Kasumi-1 (cell line): ENCODE measurements around the gene SQOR.

Source experiments
- DNase-seq, 2 experiments: peaks; one replicate each; lab custom pipeline; 2025; lab: John Stamatoyannopoulos, UW

Gene SQOR

GRCh38 chr15:45634432-45635190 is at the start of gene SQOR:
TSS of gene SQOR (plus strand) at chr15:45635029. CDS start at chr15:45658924, 23,895 bp downstream.
- peak; percentile 11 to 18 for DNase-seq

- no peak for DNase-seq
Measured at GRCh38 chr15:45585069-45585791, 49.6 kb upstream of the SQOR start.

- DNase-seq: no peak
Measured at GRCh38 chr15:45586125-45586524, 48.7 kb upstream of the SQOR start.

DNA sequence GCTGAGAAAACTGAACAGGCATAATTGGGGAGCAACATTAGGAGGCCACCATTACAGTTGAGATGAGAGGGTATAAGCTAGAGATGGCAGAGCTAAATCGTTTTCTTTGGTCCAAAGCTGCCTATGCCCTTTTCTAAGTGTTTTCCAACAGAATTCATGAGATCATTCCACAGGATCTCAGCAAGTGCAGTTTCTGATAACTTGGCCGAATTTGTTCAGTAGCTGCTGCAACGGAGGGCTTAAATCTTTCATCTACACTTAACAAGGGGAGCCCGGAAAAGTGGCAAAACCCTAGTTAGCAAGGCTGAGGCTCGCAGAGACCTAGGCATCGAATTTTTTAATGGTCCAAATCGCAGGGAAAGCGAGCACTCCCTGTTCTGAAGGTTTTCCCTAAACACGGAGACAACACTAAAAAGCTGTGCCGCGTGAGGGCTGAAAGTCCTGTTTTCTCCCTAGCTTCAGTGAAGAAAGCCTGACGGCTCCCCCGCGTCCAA is 48.2 kb upstream of the SQOR start:
- no peak for DNase-seq

- peak; percentile 61 to 73 for DNase-seq
Measured at GRCh38 chr15:45587095-45587862, 47.5 kb upstream of the SQOR start, which contains the start of gene BLOC1S6. TSS of gene BLOC1S6 (plus strand) at chr15:45587379. CDS start at chr15:45587444, 65 bp downstream.

DNA sequence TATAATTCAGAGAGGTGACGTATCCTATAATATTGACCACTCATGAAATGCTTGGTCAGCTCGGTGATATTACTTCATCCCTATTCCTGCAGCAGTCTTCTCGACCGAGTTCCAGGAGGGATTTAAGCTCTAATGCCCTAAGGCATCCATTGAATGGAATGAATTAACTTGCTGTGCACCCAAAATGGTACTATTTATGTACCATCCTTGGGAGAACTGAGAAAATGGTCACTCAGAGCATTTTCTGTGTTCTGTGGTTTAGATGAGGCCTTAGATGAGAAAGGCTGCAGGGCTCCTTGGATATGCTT is 47.0 kb upstream of the SQOR start:
- DNase-seq: no peak

- no peak for DNase-seq
Measured at GRCh38 chr15:45588219-45588875, 46.5 kb upstream of the SQOR start.

DNA sequence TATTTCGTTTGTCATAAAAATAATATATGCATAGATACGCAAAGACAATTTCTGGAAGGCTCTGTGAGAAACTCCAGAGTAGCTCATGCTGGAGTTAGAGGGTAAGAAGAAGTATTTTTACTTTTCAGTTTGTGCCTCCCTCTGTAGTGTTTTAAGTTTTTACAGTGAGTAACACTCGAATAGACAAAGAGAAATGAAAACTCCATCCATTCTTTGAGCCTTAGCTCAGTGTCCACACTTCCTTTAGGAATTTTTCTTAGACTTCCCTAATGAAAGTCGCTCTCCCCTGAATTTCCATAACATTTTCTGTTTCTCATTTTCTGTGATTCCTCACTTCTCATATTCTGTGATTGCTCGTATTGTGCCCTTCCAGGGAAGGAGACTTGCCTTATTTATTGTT is 45.6 kb upstream of the SQOR start:
- no peak for DNase-seq

DNA sequence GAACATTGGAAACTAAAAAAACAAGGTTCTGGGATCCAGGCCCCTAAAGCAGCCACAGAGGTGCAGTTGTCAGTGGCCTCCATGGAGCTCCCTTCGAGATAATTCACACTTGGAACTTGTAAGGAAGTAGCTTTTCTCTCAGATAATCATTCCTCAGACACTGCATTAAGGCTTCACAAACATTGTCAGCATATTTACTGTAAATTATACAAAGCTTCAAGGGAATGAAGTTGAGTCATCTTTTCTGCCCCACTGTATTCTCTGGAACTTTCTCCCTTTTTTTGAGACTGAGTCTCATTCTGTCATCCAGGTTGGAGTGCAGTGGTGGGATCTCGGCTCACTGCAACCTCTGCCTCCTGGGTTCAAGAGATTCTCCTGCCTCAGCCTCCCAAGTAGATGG is 40.5 kb upstream of the SQOR start:
- no peak for DNase-seq

- no peak for DNase-seq
Measured at GRCh38 chr15:45594835-45595530, 39.8 kb upstream of the SQOR start.

DNA sequence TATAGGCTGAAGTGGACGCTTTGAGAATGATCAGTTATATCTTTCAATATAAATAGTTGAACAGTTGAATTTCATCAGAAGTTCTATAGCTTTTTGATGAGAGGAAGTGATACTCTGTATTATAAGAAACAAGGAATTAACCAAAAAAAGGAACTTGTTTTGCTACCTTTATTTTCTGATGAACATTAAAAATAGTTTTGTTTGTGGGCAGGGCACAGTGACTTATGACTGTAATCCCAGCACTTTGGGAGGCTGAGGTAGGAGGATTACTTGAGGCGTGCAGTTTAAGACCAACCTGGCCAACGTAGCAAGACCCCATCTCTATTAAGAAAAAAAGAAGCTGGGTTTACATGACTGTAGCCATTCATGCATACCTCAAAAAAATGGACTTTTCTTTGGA is 30.9 kb upstream of the SQOR start:
- DNase-seq: no peak

DNA sequence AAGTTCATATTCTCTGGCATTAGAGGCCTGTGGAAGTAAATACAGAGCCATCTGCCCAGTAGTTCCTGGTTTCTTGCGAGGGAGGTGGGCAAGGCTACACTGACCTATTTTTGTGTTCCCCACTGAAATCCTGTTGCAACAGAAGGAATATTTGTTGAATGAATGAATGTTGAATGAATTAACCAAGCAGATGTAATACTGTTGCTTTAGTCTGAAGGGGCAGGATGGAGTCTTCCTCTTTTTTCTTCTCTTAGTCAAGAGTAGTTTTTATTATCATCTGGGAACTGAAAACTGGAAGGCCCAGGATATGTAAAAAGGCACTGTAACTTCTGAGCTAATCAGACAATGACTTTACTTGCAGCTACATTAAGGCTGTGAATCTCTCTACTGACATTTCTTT is 30.5 kb upstream of the SQOR start:
- DNase-seq: peak in 1 of 2 experiments; percentile 14

- no peak for DNase-seq
Measured at GRCh38 chr15:45606413-45606812, 28.4 kb upstream of the SQOR start.

GRCh38 chr15:45606841-45607240 is 28.0 kb upstream of the SQOR start:
- no peak for DNase-seq

DNA sequence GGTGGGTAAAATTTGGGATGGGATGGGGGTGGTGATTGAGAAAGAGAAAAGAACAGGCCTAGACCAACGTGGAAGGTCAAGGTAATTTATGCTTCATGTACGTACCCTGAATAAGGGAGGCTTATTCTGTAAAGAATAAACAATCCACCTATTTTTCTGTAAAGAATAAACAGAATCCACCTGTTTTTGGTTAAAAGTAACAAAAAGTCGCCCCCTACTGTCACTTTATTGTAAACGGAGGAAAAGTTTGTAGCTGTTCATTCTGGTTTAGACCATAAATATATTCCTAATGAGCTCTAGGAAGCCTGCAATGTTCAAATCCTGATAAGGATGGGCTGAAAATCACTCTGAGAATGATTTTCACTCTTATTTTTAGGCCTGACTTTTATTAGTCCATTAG is 23.5 kb upstream of the SQOR start:
- DNase-seq: peak in 1 of 2 experiments; percentile 33

DNA sequence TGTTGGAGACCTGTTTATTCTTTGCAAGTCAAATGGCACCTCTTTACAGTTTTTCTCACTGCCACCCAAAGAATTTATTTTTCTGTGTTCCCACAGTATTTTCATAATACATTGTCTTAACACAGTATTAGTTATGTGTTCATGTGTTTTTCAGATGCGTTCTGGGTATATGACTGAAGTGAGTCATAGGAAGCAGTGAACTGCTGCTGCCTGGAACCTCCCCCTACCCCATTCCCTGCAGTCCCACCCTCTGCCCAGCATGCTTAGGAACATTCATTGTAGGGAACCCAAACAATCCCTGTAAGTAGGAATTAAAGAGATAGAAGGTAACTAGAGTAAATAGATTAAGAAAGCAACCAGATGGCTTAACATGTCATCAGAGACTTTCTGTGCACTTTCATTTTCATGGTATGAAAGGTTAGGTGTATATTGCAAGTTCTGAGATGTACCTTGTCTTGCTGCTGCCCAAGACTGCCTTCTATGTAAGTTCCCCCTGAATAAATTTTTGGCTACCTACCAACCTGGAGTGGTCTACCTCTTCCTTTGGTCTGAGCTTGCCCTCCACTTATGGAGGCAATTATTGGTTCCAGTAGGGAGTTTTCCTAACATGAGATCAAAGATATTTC is 21.9 kb upstream of the SQOR start:
- no peak for DNase-seq

DNA sequence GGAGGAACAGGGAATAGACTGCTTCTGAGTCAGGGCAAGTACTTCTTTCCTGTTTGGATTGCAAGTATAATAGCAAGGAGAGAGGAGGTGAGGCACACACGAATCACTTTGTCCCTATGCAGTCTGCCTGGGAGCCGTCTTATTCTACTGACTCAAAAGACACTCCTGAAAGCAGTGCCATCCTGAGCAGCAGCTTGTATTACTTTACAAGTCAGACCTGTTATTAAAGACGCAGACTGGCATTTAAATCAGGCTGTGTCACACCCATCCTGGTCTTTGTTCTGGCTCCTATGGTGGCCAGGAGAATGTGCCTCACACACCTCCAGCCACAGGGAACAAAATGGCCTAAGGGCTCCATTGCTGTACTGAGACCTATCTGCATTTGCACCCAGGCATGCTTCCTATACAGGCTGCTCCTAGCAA is 17.9 kb upstream of the SQOR start:
- no peak for DNase-seq

DNA sequence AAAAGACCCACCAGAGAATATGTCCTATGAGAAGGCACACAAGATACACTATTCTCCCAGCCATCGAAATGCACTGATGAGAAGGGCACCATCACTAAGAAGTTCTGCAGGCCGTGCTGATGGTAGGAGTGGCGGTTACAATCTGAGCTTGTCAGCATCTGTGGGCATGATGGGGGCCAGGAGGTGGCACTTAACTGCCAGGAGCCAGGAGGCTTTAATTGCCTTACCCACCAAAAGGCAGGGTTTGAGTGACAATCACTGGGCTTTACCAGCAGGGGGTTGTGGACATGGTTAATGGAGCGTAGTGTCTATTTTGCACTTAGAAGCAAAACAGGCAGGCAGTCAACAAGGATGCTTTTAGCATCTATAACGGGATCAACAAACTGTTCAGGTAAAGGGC is 16.0 kb upstream of the SQOR start:
- no peak for DNase-seq

GRCh38 chr15:45628136-45628535 is 6.7 kb upstream of the SQOR start:
- DNase-seq: no peak

GRCh38 chr15:45630917-45631691 is 3.7 kb upstream of the SQOR start:
- no peak for DNase-seq
